CD4-positive, alpha-beta T cell treated with Interleukin-21 for 1 hour (primary cell): ENCODE measurements around the gene OSER1.
A peak's percentile ranks its signal among the peaks of the same experiment; 100 is the strongest.
"Not testable (repeated sequence)": the region's sequence is repeated elsewhere in the genome, so short reads cannot be mapped to it uniquely, and the experiment has no call there.

ENCODE experiments used
- DNase-seq: peaks from one replicate; pipeline ENCODE4 v3.0.0-alpha.2; 2020

Gene OSER1

GRCh38 chr20:44199877-44200276 is 10.7 kb downstream of the OSER1 start:
- no peak for DNase-seq

- peak; percentile 17 for DNase-seq
Measured at GRCh38 chr20:44198872-44199271, 11.7 kb downstream of the OSER1 start.

DNA sequence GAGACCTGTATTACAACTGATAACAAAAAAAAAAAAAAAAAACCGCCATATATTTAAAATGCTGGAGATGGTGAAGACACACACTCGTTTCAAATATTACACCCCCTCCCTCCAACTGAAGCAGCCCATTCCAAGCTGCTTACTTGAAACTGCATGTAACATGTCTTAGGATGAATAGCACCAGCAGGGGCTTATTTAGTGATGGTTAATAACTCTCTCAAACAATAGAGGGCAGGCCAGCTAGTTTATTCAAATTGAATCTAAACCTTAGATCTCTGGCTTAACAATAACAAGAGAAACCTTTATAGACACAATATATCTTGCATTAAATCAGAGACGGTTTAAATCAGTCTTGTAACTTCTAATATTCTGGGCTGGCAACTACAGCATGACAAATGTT is 14.3 kb downstream of the OSER1 start:
- DNase-seq = no peak

DNA sequence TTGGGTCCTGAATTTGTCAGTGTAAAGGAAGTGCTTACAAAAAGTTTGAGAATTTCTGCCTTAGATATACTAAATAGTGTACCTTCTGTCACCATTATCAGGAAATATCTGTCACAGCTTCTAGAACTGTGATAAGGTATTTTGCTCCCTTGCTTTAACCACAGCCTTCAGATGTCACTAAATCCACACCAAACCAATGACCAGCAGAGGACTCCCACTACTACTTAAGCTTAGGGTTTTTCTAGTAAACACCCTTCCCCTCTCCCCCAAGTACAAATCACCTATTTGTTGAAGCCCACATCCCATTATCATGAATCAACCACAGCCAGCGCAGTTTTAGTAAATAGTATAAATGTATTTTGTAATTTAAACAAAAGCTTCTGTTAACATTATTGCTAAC is 15.0 kb downstream of the OSER1 start:
- DNase-seq = no peak

- DNase-seq = no peak
Measured at GRCh38 chr20:44193801-44194200, 16.8 kb downstream of the OSER1 start.

DNA sequence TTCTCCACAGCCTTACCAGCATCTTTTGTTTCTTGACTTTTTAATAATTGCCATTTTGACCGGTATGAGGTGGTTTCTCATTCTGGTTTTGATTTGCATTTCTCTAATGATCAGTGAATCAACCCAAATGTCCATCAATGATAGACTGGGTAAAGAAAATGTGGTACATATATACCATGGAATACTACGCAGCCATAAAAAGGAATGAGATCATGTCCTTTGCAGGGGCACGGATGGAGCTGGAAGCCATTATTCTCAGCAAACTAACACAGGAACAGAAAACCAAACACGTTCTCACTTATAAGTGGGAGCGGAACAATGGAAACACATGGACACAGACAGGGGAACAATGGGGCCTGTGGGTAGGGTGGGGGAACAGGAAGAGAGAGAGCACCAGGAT is 18.9 kb downstream of the OSER1 start:
- DNase-seq = not testable (repeated sequence)

- peak; percentile 64 for DNase-seq
Measured at GRCh38 chr20:44190197-44190852, 20.2 kb downstream of the OSER1 start.

DNA sequence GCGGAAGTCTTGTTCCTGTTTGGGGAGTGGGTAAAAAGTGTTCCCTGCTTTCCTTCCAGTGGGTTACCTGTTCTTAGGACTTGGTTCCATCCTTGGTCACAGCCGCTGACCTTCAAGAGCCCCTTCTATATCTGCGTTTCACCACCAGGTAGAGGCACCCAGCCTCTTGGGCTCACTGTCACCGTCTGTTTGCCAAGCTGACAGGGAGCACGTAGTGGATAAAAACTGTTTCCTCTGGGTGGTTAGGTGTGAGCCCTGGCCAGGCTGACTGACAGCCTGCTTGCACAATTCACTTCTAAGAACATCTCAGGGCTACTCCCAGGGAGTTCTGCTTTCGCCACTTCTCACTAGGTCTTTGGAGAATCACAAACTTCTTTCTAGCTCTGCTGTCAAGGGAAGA is 21.8 kb downstream of the OSER1 start:
- no peak for DNase-seq

DNA sequence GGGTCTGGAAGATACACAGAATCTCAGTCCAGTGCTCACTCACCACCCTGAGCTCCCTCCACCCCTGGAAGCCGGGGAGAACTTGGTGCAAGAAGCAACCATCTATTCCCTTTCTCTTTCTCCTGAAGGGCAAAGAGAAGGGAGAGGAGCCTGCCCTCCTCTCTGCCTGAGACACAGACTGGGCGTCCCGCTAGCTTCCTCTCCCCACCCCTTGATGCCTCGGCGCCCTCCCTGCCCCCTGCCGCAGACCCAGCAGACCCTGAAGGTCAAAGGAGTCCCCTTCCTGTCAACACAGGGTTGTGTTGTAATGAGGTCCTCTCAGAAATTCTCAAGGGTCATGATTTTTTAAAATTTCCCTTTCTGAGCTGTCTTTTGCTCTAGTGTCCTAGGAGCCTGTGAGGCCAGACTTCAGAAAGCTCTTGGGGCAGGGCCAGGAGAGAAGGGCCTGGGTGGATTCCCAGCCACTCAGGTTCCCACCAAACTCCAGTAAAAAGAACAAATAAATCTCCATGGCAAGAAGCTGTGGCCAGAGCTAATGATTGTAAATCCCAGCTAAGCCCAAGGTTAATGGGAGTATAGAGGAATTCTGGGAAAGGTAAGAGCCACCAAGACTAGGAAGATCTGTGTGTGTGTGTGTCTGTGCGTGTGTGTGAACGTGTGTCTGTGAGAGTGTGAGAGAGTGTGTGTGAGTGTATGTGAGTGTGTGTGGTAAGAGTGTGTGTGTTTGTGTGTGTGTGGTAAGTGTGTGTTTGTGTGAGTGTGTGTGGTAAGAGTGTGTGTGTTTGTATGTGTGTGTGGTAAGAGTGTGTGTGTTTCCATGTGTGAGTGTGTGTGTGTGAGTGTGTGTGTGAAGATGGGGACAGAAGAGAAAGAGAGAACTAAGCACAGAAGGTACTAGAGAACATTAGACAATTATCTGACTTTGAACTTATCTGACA is 22.5 kb downstream of the OSER1 start:
- DNase-seq = no peak

DNA sequence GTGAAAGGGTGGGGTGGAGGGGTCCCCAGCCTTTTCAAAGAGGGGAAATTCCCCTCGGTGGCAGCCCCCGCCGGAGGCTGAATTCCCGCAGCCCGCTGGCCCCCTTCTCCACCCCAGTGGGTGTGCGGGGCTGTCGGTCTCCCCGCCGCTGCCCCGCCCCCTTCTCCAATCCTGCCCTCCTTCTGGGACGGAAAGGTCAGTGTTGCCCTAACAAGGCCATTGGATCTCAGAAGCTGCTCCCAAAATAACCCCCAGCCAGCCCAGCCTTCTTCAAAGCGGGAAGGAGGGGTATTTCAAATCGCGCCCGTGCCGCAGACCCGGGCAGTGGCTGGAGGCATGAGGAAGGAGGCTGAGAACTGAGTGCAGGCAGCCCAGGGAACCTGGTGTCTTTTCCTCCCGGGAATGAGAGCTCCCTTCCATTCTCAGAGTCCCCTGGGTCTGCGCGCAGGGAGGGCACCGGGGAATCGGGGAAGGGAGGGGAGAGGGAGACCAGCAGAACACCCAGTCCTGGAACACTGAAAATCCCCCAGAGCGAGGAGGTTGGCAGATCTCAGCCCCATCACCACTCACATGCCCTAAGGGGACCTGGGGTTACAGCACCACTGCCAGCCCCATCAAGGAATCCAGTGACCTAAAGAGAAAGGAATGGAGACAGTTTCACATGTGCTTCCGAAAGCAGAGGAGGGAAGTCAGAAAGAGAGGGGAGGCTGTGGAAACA is 23.4 kb downstream of the OSER1 start, which contains the start of gene JPH2:
Gene JPH2, minus strand, starts transcription at position 135 of the 718 bp plus-strand sequence. CDS start 483 bp downstream, outside the sequence.
- DNase-seq = no peak

DNA sequence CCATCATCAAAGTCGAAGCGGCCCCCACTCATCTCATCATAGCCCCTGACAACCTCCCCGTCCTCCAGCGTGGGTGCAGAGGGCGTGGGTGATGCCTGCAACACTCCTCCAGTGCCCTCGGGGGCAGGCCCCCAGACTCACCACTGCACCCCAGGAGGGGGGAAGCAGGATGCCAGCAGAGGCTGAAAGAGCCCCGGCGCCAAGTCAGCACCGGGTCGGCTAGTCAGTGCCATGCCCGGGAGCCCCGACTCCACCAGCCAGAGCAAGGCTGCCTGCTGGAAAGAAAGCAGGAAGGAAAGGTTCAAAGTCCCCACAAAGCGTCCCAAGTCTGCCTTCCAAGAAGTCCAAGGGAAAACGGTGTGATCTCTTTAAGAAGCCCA is 23.9 kb downstream of the OSER1 start:
- DNase-seq = no peak

DNA sequence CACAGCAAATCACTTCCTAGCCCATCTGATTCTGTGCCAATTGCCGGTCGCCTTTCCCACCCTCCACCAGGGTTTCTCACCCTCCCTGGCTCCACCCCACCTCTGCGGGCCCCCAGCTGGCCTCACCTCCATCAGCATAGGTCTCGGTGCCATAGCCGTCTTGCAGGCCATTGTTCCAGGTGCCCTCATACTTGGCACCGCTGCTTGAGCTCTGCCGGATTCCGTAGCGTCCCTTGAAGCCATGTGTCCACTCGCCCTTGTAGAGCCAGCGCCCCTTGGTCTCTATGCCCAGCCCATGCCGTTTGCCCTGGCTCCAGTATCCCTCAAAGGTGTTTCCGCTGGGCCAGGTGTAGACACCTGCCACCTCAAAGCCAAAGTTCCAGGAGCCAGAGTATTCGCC is 24.4 kb downstream of the OSER1 start:
- DNase-seq = no peak

GRCh38 chr20:44185574-44185973 is 25.0 kb downstream of the OSER1 start:
- DNase-seq = no peak

DNA sequence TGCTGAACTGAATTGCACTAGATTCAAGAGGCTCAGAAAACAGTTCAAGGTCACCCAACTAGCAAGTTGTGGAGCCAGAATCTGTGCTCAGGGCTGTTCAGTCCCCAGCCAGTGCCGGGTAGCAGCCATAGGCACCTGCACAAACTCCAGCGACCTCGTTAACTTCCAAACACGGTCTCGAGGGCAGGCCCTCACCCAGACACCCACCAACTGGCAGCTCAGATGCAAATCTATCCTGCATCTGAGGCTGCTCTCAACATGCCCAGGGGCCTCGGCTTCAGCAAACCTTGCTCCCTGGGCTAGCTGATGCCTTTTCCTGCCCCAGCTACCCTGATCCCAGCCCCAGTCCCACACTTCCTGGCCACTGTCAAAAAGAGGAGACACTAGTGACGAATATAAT is 27.3 kb downstream of the OSER1 start:
- DNase-seq = no peak

- no peak for DNase-seq
Measured at GRCh38 chr20:44182863-44183262, 27.7 kb downstream of the OSER1 start.

DNA sequence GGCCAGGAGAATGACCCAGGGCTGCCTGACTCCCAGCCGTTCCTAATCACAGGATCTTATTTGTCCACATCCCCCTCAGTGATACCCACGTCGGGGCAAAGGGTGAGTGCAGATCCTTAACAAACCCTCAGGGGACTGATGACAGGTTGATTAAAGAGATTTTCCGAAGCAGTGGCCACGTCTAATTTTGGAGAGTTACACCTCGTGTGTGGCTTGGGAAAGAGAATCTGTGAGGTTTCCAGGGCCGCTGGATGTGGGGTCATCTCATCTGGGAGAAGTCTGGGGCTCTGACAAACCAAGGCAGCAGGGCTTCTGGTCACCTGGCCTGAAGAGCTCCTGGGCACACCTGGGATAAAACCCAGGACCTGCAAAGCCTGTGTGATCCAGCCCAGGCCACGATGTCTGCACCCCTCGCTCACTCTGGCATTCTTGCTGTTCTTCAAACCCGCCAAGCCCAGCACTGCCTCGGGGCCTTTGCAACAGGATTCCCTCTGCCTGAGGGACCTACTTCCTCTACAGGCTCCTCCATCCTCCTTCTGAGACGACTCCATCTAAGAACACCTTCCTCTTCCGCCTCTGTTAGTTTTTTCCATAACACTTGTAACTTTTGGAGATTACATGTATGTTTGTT is 28.3 kb downstream of the OSER1 start:
- no peak for DNase-seq

- no peak for DNase-seq
Measured at GRCh38 chr20:44181611-44182010, 29.0 kb downstream of the OSER1 start.

GRCh38 chr20:44180814-44181213 is 29.8 kb downstream of the OSER1 start:
- no peak for DNase-seq

DNA sequence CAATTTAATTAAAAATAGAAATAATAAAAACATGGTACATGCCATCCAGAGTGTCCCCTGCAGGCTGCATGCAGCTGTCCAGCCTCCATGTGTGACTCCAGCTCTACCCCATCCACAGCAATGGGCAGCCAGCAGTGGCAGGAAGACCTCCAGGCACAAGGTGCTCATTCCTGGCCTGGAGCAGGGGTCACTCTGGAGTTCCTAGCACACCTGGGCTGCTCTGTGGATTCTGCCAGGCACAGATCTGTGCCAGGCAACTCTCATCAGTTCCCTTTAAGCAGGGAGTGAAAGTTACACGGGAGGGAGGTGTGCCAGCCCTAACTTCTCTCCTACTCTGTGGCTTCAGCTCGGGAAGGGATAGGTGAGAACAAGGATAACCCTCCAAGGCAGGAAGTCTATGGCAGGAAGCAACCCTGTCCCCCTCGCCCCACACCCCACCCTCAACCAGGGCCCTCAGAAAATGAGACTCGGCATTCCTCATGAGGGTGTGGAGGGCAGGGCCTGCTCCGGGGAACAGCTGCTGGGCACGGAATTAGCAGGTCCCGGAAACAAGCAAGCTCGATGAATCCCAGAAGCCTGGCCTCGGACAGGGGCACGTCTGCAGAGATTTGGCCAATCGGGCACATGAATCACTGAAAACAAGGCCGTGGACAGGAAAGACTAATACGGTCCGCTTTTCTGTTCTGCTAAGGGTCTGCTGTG is 33.6 kb downstream of the OSER1 start:
- DNase-seq = no peak

GRCh38 chr20:44174996-44175765 is 35.4 kb downstream of the OSER1 start:
- DNase-seq = no peak

DNA sequence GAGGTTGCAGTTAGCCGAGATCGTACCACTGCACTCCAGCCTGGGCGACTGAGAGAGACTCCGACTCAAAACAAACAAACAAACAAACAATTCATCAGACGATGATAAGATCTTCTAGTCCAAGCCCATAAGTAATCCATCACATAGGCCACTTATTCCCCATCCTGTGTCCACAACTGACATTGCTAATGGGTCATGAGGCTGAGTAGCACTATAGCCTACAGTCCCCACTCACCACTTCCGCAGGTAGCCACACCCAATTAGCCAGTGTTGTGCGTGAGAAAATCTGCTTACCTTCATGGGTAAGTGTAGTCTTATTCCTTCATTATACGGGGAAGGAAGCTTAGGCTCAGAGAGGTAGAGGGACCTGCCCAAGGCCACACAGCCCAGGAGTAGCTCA is 36.7 kb downstream of the OSER1 start:
- DNase-seq = no peak

GRCh38 chr20:44173116-44173515 is 37.5 kb downstream of the OSER1 start:
- no peak for DNase-seq
